ENCODE measurements around the gene LPIN1.
"Not testable (repeated sequence)": the region's sequence is repeated elsewhere in the genome, so short reads cannot be mapped to it uniquely, and the experiment has no call there.

DNA sequence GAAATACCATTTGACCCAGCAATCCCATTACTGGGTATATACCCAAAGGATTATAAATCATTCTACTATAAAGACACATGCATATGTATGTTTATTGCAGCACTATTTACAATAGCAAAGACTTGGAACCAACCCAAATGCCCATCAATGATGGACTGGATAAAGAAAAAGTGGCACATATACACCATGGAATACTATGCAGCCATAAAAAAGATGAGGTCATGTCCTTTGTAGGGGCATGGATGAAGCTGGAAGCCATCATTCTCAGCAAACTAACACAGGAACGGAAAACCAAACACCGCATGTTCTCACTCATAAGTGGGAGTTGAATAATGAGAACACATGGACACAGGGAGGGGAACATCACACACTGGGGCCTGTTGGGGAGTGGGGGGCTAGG, 8.6 kb upstream of the LPIN1 start:
- TF ChIP-seq EZH2 (IDR thresholded peaks at IDR 0.05; ENCODE audit: borderline replicate concordance, low read length), result not testable (repeated sequence)
- TF ChIP-seq, protein P1, sequence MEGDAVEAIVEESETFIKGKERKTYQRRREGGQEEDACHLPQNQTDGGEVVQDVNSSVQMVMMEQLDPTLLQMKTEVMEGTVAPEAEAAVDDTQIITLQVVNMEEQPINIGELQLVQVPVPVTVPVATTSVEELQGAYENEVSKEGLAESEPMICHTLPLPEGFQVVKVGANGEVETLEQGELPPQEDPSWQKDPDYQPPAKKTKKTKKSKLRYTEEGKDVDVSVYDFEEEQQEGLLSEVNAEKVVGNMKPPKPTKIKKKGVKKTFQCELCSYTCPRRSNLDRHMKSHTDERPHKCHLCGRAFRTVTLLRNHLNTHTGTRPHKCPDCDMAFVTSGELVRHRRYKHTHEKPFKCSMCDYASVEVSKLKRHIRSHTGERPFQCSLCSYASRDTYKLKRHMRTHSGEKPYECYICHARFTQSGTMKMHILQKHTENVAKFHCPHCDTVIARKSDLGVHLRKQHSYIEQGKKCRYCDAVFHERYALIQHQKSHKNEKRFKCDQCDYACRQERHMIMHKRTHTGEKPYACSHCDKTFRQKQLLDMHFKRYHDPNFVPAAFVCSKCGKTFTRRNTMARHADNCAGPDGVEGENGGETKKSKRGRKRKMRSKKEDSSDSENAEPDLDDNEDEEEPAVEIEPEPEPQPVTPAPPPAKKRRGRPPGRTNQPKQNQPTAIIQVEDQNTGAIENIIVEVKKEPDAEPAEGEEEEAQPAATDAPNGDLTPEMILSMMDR (conservative IDR thresholded peaks at IDR 0.05 in 1 of 2, IDR thresholded peaks at IDR 0.05 in 1 of 2; ENCODE audit: extremely low read depth in 1 of 2, insufficient read depth in 1 of 2, low read depth in 1 of 2, low read length in 2 of 2), result not testable (repeated sequence)

Data from mammary epithelial cell (primary cell).